Uterus (tissue), 4 donors: ENCODE measurements around the gene GAPVD1. TPM values are rescaled to one million over a fixed set of nuclear protein-coding genes. Genes with fewer than 3 reads are reported as not detected.

Source experiments
- DNase-seq, 2 donors: peaks; one replicate each; pipeline ENCODE4 v3.0.0-alpha.2; 2019 to 2020
- H3K27ac ChIP-seq, 2 donors: fragments of 200-600 bp; sonication (generic); 1 replicate in 1 of 2; 2 replicates in 1 of 2; pipeline ENCODE4 v1.5.1; 2016 to 2018
- H3K27me3 ChIP-seq, 2 donors: fragments of 200-600 bp; sonication (generic); one replicate each; pipeline ENCODE4 v1.5.1; 2018 to 2019; ENCODE audit warnings: control low read depth in 1 of 2
- H3K36me3 ChIP-seq, 2 donors: fragments of 200-600 bp; sonication (generic); one replicate each; pipeline ENCODE4 v1.5.1; 2019; ENCODE audit warnings: control low read depth in 1 of 2
- H3K4me1 ChIP-seq, 2 donors: fragments of 200-600 bp; sonication (generic); one replicate each; pipeline ENCODE4 v1.5.1; 2018 to 2019; ENCODE audit warnings: control low read depth in 1 of 2
- H3K4me3 ChIP-seq, 2 donors: fragments of 200-600 bp; sonication (generic); 1 replicate in 1 of 2; 2 replicates in 1 of 2; pipeline ENCODE4 v1.5.1; 2018 to 2019; ENCODE audit warnings: mild to moderate bottlenecking in 1 of 2
- H3K9me3 ChIP-seq, 2 donors: fragments of 200-600 bp; sonication (generic); one replicate each; pipeline ENCODE4 v1.5.1; 2019; ENCODE audit warnings: control low read depth in 1 of 2
- POLR2A ChIP-seq, 2 donors: fragments of 450-650 bp; IDR thresholded peaks; one replicate each; pipeline ENCODE4 v1.6.1; 2016; ENCODE audit warnings: antibody characterized with exemption in 2 of 2, mild to moderate bottlenecking in 1 of 2, moderate library complexity in 1 of 2
- intact Hi-C: fragments of 100-400 bp; cut with DNase I; formaldehyde crosslinking; loops from one replicate; pipeline ENCODE4 v1.15.1; 2023; ENCODE audit warnings: low total_unique reads
- total RNA-seq, 4 donors: library from RNA; depleted of rRNA in 3 of 4; stranded (reverse); fragments of >200 nt in 3 of 4; gene quantifications; one replicate each; pipeline versions ENCODE4 v1.1.0 to v1.2.4, GENCODE V29; 2014 to 2023
- TF ChIP-seq, protein P1 (sequence below), 4 experiments: fragments of 200-600 bp in 2 of 4; fragments of 450-650 bp in 2 of 4; sonication (generic) in 2 of 4; IDR thresholded peaks; one replicate each; pipeline ENCODE4 v1.5.1; 2016 to 2019; ENCODE audit warnings: antibody characterized with exemption in 4 of 4, mild to moderate bottlenecking in 2 of 4, moderate library complexity in 1 of 4
- donor health status: DM: yes; HTN: yes; CAD: no.

Gene GAPVD1
- total RNA-seq, 4 donors from 2014 or later: 41.0 to 73.8 (median 64.0) TPM

DNA sequence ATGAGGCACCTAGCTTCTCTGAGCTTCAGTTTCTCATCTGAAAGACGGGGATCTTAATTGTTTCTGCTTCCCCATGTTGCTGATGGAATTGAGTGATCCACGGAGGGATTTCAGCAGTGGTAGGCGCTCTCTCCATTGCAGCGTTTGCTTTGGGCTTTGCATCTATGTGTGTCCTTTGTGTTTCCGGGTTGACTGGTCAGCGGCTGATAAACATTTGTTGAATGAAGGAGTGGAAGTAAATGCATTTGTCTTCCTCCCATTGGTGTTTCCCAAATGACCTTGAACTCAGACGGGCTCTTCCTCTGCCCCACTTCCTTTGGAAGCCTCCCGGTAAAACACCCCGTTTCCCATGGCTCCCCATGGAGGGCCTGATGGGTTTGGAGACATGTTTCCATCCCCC lies 117.2 kb downstream of the GAPVD1 start:
- no peak for DNase-seq
- H3K4me3 ChIP-seq: no peak overlapping the region
- H3K9me3 ChIP-seq: no peaks in the 10 kb centered on the region
- H3K27me3 ChIP-seq: no peaks in the 10 kb centered on the region
- H3K27ac ChIP-seq: no peak overlapping the region
- no peaks in the 10 kb centered on the region for H3K36me3 ChIP-seq
- TF ChIP-seq, protein P1, sequence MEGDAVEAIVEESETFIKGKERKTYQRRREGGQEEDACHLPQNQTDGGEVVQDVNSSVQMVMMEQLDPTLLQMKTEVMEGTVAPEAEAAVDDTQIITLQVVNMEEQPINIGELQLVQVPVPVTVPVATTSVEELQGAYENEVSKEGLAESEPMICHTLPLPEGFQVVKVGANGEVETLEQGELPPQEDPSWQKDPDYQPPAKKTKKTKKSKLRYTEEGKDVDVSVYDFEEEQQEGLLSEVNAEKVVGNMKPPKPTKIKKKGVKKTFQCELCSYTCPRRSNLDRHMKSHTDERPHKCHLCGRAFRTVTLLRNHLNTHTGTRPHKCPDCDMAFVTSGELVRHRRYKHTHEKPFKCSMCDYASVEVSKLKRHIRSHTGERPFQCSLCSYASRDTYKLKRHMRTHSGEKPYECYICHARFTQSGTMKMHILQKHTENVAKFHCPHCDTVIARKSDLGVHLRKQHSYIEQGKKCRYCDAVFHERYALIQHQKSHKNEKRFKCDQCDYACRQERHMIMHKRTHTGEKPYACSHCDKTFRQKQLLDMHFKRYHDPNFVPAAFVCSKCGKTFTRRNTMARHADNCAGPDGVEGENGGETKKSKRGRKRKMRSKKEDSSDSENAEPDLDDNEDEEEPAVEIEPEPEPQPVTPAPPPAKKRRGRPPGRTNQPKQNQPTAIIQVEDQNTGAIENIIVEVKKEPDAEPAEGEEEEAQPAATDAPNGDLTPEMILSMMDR (IDR thresholded peaks at IDR 0.05): no peak
- TF ChIP-seq POLR2A (IDR thresholded peaks at IDR 0.05): no peak
- H3K4me1 ChIP-seq: no peaks in the 10 kb centered on the region
- intact Hi-C loops: no loop called here

DNA sequence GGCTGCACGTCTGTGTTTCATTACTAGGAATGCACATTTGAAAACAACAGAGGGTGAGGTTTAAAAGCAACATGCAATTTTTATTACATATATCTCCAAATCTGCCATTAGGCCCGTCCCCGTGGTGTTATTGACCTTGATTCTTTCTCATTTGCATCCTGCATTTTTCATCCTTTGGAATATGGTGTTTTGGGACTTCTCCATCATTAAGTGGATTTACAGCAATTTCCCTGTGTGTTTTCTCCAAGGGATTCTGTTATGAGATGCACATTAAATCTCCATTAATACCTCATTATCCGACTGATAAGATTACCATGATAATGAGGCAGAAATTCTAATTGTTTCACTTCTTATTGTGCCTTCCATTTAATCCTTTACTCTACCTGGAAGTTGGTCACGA lies 117.6 kb downstream of the GAPVD1 start:
- no peak for DNase-seq
- TF ChIP-seq, protein P1 (IDR thresholded peaks at IDR 0.05): no peak
- no peak for TF ChIP-seq POLR2A (IDR thresholded peaks at IDR 0.05)
- Histone ChIP-seq H3K4me1 (no peaks in the 10 kb centered on the region), H3K9me3 (no peaks in the 10 kb centered on the region), H3K27me3 (no peaks in the 10 kb centered on the region), H3K27ac (no peak overlapping the region), H3K36me3 (no peaks in the 10 kb centered on the region), H3K4me3 (no peak overlapping the region)
- intact Hi-C loops: no loop called here

DNA sequence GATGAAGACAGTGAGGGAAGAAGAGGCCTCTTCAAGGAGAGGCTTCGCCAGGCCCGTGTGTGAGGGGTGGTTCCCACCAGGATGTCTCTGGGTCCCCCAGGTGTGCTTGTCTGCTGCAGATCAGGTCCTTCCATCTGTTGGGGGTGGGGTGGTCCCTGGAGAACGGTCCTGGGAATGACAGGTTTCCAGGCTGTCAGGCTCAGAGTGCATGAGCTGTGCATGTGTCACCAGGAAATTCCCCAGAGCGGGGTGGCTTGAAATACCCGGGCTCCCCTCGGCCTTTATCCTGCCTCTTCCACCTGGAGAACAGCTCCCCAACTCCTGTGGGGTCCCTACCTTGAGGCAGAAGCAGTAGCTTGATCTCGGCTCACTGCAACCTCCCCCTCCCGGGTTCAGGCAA lies 118.8 kb downstream of the GAPVD1 start:
- intact Hi-C loops: no loop called here
- no peaks in the 10 kb centered on the region for H3K9me3 ChIP-seq
- TF ChIP-seq, protein P1 (IDR thresholded peaks at IDR 0.05): no peak
- TF ChIP-seq POLR2A (IDR thresholded peaks at IDR 0.05): no peak
- no peaks in the 10 kb centered on the region for H3K4me1 ChIP-seq
- DNase-seq: no peak
- H3K4me3 ChIP-seq: no peak overlapping the region
- no peaks in the 10 kb centered on the region for H3K36me3 ChIP-seq
- no peak overlapping the region for H3K27ac ChIP-seq
- H3K27me3 ChIP-seq: no peaks in the 10 kb centered on the region

DNA sequence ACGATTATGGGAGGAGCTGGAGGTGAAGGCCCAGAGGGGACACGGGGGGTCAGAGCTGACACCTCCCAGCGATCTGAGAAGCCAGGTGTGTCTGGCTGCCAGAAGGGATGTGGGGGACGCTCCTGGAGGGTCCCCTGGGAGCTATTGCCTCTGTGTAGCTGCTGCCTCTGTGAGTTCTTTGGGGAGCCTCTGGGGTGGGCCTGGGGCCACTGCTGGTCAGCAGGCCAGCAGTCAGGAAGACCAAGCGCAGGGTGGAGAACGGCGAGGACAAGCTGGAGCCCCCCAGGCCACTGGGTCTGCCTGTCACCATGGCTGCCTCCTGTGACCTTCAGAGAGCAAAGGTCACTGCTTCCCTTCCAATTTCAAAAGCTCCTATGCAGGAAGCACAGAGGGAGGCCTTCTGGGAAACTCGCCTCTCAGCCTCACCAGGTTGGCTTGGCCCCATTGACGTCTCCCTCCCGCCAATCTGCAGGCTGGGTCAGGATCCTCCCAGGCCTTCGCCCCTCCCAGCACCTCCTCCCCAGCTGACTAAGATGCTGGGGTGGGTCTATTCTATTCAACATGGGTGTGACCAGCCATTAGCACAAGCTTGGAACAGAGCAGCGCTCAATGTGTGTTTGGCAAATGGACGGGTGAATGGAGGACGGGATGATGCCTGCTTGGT lies 126.4 kb downstream of the GAPVD1 start:
- Histone ChIP-seq H3K27ac (no peak overlapping the region), H3K27me3 (no peaks in the 10 kb centered on the region), H3K4me1 (no peaks in the 10 kb centered on the region), H3K36me3 (no peaks in the 10 kb centered on the region), H3K4me3 (no peak overlapping the region), H3K9me3 (no peaks in the 10 kb centered on the region)
- no peak for DNase-seq
- intact Hi-C loops: no loop called here
- no peak for TF ChIP-seq POLR2A (IDR thresholded peaks at IDR 0.05)
- TF ChIP-seq, protein P1 (IDR thresholded peaks at IDR 0.05): no peak

DNA sequence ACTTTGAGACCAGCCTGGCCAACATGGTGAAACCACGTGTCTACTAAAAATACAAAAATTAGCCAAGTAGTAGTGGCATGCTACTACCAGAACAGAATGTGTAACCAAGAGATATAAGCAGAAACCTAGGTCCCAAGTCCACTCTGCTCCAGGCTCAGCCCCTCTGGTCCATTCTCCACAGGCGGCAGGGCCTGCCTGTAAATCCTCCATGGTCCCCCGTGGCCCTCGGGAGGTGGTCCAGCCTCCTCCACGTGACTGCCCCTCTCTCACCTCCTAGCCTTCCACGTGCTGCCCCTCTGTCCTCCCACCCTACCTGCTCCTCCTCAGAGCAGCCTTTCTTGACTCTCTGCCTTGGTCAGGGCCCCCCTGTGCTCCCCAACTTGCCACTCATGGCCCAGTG lies 127.4 kb downstream of the GAPVD1 start:
- Histone ChIP-seq H3K4me3 (no peak overlapping the region), H3K27ac (no peak overlapping the region), H3K27me3 (no peaks in the 10 kb centered on the region), H3K4me1 (no peaks in the 10 kb centered on the region), H3K36me3 (no peaks in the 10 kb centered on the region), H3K9me3 (no peaks in the 10 kb centered on the region)
- intact Hi-C loops: no loop called here
- no peak for DNase-seq
- TF ChIP-seq, protein P1 (IDR thresholded peaks at IDR 0.05): no peak
- TF ChIP-seq POLR2A (IDR thresholded peaks at IDR 0.05): no peak
